Measurements from ENCODE around the gene LRRC8D.

- no peak for TF ChIP-seq SUZ12 (IDR thresholded peaks at IDR 0.05; ENCODE audit: extremely low read depth, insufficient read depth, insufficient read length)
- TF ChIP-seq YY1 (IDR thresholded peaks at IDR 0.05; ENCODE audit: insufficient read depth, insufficient read length), result no peak
- TF ChIP-seq ZNF274 (IDR thresholded peaks at IDR 0.05; ENCODE audit: low read depth, low read length), result no peak
Observed at GRCh38 chr1:89790592-89790991, 30.2 kb upstream of the LRRC8D start.
